K562 (cell line): ENCODE results near the gene WSCD2. TPM values are rescaled to one million over a fixed set of nuclear protein-coding genes. Genes with fewer than 3 reads are reported as not detected.
A peak's percentile ranks its signal among the peaks of the same experiment; 100 is the strongest.

Source experiments
- ATAC-seq: fragments of 200-7000 bp; cut with Tn5 transposase; 3 replicates; pipeline ENCODE4 v1.9.1; 2020; ENCODE audit warnings: moderate library complexity
- BruUV-seq: library from RNA; stranded (reverse); fragments of 400-500 nt; replicated peaks from 2 replicates; lab custom pipeline; 2021; lab: Mats Ljungman, UMichigan
- CTCF ChIA-PET: fragments of 300-600 bp; formaldehyde crosslinking; extraction: SDS; loops from one replicate; lab custom pipeline; 2021; ENCODE audit warnings: low intra/inter-chr PET ratio; lab: Yijun Ruan, JAX
- POLR2A ChIA-PET: fragments of 300-600, 350-650 bp; sonication (Branson Sonifier 250); formaldehyde crosslinking; extraction: SDS; loops from one replicate; lab custom pipeline; 2021; ENCODE audit warnings: antibody characterized with exemption, inconsistent platforms; lab: Yijun Ruan, JAX
- DNase-seq, 4 experiments: peaks; one replicate each; pipeline versions ENCODE4 v3.0.0 to v3.0.0-alpha.2; 2011 to 2018; ENCODE audit warnings: low spot score in 3 of 4, mixed read lengths in 3 of 4; ENCODE audit errors: extremely low read depth in 1 of 4
- FAIRE-seq: peaks from 2 replicates; lab custom pipeline; 2011; peaks lifted over from hg19 to GRCh38; lab: Jason Lieb, UNC
- H2AFZ ChIP-seq: 2 replicates; pipeline ENCODE4 v1.6.0; 2011; ENCODE audit warnings: low read depth, low read length, control low read depth, inconsistent platforms
- H3K27ac ChIP-seq: fragments of 200-600 bp; 3 replicates; pipeline ENCODE4 v1.8.0; 2011; ENCODE audit warnings: low read depth, mild to moderate bottlenecking, control low read depth, inconsistent platforms, low read length, moderate library complexity, mixed read lengths; ENCODE audit errors: extremely low read depth
- H3K27me3 ChIP-seq, 2 experiments: fragments of 300-600 bp in 1 of 2; 2 replicates in 1 of 2; 3 replicates in 1 of 2; pipeline versions ENCODE4 v1.6.0 to v1.8.0; 2011; ENCODE audit warnings: inconsistent platforms in 2 of 2, low read length in 2 of 2, mild to moderate bottlenecking in 1 of 2, mixed read lengths in 1 of 2, moderate library complexity in 1 of 2; ENCODE audit not compliant: control insufficient read depth in 2 of 2, insufficient read depth in 2 of 2
- H3K36me3 ChIP-seq: fragments of 300-600 bp; 3 replicates; pipeline ENCODE4 v1.8.0; 2011; ENCODE audit warnings: mild to moderate bottlenecking, low read length, inconsistent platforms; ENCODE audit not compliant: control insufficient read depth, insufficient read depth
- H3K4me1 ChIP-seq, 2 experiments: fragments of 200-600 bp in 1 of 2; replicated peaks in 1 of 2; 2 replicates in 1 of 2; 3 replicates in 1 of 2; pipeline versions ENCODE4 v1.5.1 to v1.8.0; 2011; ENCODE audit warnings: inconsistent platforms in 2 of 2, low read length in 2 of 2, mild to moderate bottlenecking in 1 of 2, mixed read lengths in 1 of 2, moderate library complexity in 1 of 2; ENCODE audit not compliant: control insufficient read depth in 2 of 2, insufficient read depth in 2 of 2
- H3K4me2 ChIP-seq: 2 replicates; pipeline ENCODE4 v1.6.1; 2011; ENCODE audit warnings: low read length, control low read depth, inconsistent platforms, mixed read lengths; ENCODE audit not compliant: insufficient read depth
- H3K4me3 ChIP-seq: fragments of 200-600 bp; sonication (generic), shearing (Covaris generic); 2 replicates; pipeline ENCODE4 v1.5.1; 2016; ENCODE audit warnings: control low read depth, inconsistent platforms
- H3K79me2 ChIP-seq: fragments of 200-600 bp; 3 replicates; pipeline ENCODE4 v1.8.0; 2011; ENCODE audit warnings: low read length, inconsistent platforms; ENCODE audit not compliant: control insufficient read depth, insufficient read depth
- H3K9ac ChIP-seq, 2 experiments: 2 replicates each; pipeline versions ENCODE4 v1.6.0 to v1.6.1; 2011; ENCODE audit warnings: low read depth in 2 of 2, low read length in 2 of 2, control low read depth in 1 of 2, inconsistent platforms in 1 of 2, mild to moderate bottlenecking in 1 of 2, mixed read lengths in 1 of 2; ENCODE audit not compliant: insufficient read depth in 1 of 2
- H3K9me1 ChIP-seq: one replicate; pipeline ENCODE4 v1.6.0; 2011; ENCODE audit warnings: inconsistent platforms, mild to moderate bottlenecking, low read length, moderate library complexity; ENCODE audit not compliant: control insufficient read depth, insufficient read depth
- H3K9me3 ChIP-seq: replicated peaks from 2 replicates; pipeline ENCODE4 v1.5.1; 2011; ENCODE audit warnings: low read depth, low read length, inconsistent platforms; ENCODE audit not compliant: control insufficient read depth, insufficient read depth
- H4K20me1 ChIP-seq: replicated peaks from 2 replicates; pipeline ENCODE4 v1.6.1; 2011; ENCODE audit warnings: low read length, inconsistent platforms, mixed read lengths; ENCODE audit not compliant: control insufficient read depth, insufficient read depth
- ARID1B ChIP-seq: fragments of 450-650 bp; IDR thresholded peaks from 2 replicates; pipeline ENCODE4 v1.6.1; 2016; ENCODE audit warnings: antibody characterized with exemption, mild to moderate bottlenecking, inconsistent platforms
- C11orf30 ChIP-seq: fragments of 450-650 bp; IDR thresholded peaks from 2 replicates; pipeline ENCODE4 v1.6.1; 2016; ENCODE audit warnings: low read depth, mild to moderate bottlenecking
- CBFA2T2 ChIP-seq: fragments of 450-650 bp; conservative IDR thresholded peaks from 2 replicates; pipeline ENCODE4 v1.6.1; 2017; ENCODE audit warnings: mild to moderate bottlenecking
- DPF2 ChIP-seq: fragments of 450-650 bp; IDR thresholded peaks from 2 replicates; pipeline ENCODE4 v1.6.1; 2016
- HNRNPLL ChIP-seq: fragments of 200-400 bp; formaldehyde crosslinking; IDR thresholded peaks from 2 replicates; pipeline ENCODE4 v1.6.1; 2017; ENCODE audit warnings: low read length, low read depth, mild to moderate bottlenecking; ENCODE audit not compliant: poor library complexity, severe bottlenecking
- KDM5B ChIP-seq: fragments of 200-600 bp; sonication (generic); IDR thresholded peaks from 2 replicates; pipeline ENCODE4 v1.6.1; 2012; ENCODE audit warnings: low read depth, mild to moderate bottlenecking, moderate library complexity, low read length, control low read depth, inconsistent platforms; ENCODE audit not compliant: insufficient replicate concordance
- MTA3 ChIP-seq: fragments of 450-650 bp; formaldehyde crosslinking; IDR thresholded peaks from 2 replicates; pipeline ENCODE4 v1.6.1; 2017; ENCODE audit warnings: mild to moderate bottlenecking, borderline replicate concordance
- WGBS: fragments of 100-300 bp; shearing (Covaris generic); methylation state at CpG from one replicate; pipeline ENCODE4 v1.1.6; 2016; ENCODE audit warnings: low coverage, mixed read lengths; ENCODE audit not compliant: insufficient coverage; ENCODE audit errors: missing lambda C conversion rate; 5-methylcytosine and 5-hydroxymethylcytosine counted together
- in situ Hi-C: fragments of 300-500 bp; cut with MboI; formaldehyde crosslinking; loops from 4 replicates; pipeline ENCODE4 v1.15.0; 2018; ENCODE audit warnings: inconsistent platforms, mixed read lengths
- intact Hi-C: fragments of 100-400 bp; cut with micrococcal nuclease; formaldehyde crosslinking; loops from 2 replicates; pipeline ENCODE4 v1.14.2; 2022
- polyA plus RNA-seq, 8 experiments: library from polyadenylated mRNA; depleted of rRNA in 4 of 8; stranded (reverse) in 5 of 8; unstranded in 3 of 8; fragments of >200 nt; fragmentation: Nextera tagmentation in 2 of 8; fragmentation: Illumina TruSeq in 1 of 8; extraction: Ambion mirVana in 2 of 8; extraction: Trizol in 1 of 8; gene quantifications; 2 replicates each; pipeline versions ENCODE4 v1.2.1 to v1.2.3, GENCODE V29; 2011 to 2014; ENCODE audit warnings: inconsistent platforms in 1 of 8, missing spikeins in 1 of 8
- total RNA-seq, 7 experiments: library from RNA; depleted of rRNA in 6 of 7; stranded (reverse); fragments of >200 nt in 6 of 7; fragmentation: Illumina TruSeq in 2 of 7; extraction: Trizol in 2 of 7; gene quantifications; 2 replicates each; pipeline versions ENCODE4 v1.2.1 to v1.2.3, GENCODE V29; 2011 to 2021; ENCODE audit warnings: low replicate concordance in 1 of 7
- TF ChIP-seq, protein P1 (sequence below): IDR thresholded peaks from 3 replicates; pipeline ENCODE4 v1.6.1; 2011; ENCODE audit warnings: borderline replicate concordance, mild to moderate bottlenecking, moderate library complexity; ENCODE audit not compliant: insufficient read length; ENCODE audit errors: extremely low read depth
- TF ChIP-seq, protein P2 (sequence below), 2 experiments: fragments of 450-650 bp in 1 of 2; sonication (generic) in 1 of 2; formaldehyde crosslinking; conservative IDR thresholded peaks; 2 replicates each; pipeline versions ENCODE4 v1.4.0 to v1.8.1; 2020 to 2022; ENCODE audit warnings: mild to moderate bottlenecking in 1 of 2, missing genetic modification reagents in 1 of 2
- TF ChIP-seq, protein P3 (sequence below): fragments of 200-800 bp; sonication (Bioruptor generic); IDR thresholded peaks from 2 replicates; pipeline ENCODE4 v1.6.1; 2017; ENCODE audit warnings: missing genetic modification characterization, missing compliant biosample characterization
- TF ChIP-seq, protein P4 (sequence below): fragments of 450-650 bp; formaldehyde crosslinking; IDR thresholded peaks from 2 replicates; pipeline ENCODE4 v1.4.0; 2022; ENCODE audit warnings: missing genetic modification characterization

Gene WSCD2
- total and polyA plus RNA-seq, 9 of the 15 experiments (the other 6 are each of a cell fraction or from before 2014, with no cell fraction given), result 0.72 to 14.1 (median 4.0) TPM

- TF ChIP-seq ARID1B, result no peak
- TF ChIP-seq, protein P1, sequence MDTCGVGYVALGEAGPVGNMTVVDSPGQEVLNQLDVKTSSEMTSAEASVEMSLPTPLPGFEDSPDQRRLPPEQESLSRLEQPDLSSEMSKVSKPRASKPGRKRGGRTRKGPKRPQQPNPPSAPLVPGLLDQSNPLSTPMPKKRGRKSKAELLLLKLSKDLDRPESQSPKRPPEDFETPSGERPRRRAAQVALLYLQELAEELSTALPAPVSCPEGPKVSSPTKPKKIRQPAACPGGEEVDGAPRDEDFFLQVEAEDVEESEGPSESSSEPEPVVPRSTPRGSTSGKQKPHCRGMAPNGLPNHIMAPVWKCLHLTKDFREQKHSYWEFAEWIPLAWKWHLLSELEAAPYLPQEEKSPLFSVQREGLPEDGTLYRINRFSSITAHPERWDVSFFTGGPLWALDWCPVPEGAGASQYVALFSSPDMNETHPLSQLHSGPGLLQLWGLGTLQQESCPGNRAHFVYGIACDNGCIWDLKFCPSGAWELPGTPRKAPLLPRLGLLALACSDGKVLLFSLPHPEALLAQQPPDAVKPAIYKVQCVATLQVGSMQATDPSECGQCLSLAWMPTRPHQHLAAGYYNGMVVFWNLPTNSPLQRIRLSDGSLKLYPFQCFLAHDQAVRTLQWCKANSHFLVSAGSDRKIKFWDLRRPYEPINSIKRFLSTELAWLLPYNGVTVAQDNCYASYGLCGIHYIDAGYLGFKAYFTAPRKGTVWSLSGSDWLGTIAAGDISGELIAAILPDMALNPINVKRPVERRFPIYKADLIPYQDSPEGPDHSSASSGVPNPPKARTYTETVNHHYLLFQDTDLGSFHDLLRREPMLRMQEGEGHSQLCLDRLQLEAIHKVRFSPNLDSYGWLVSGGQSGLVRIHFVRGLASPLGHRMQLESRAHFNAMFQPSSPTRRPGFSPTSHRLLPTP, result no peak
- peak; percentile 74 for TF ChIP-seq C11orf30
Observed at GRCh38 chr12:108104657-108105056, 24.4 kb upstream of the WSCD2 start (continued).

GRCh38 chr12:108106599-108106998 is 22.5 kb upstream of the WSCD2 start:
- H3K4me2 ChIP-seq, result peak overlapping the region; percentile 34; the same call in 1 of the 2 replicates
- peaks cover 13 to 30% of the 10 kb centered on the region in 2 experiments; a peak in 4 of 5 replicates for H3K4me1 ChIP-seq
- no peaks in the 10 kb centered on the region for H3K9me1 ChIP-seq
- H4K20me1 ChIP-seq, result no peaks in the 10 kb centered on the region
- no peaks in the 10 kb centered on the region for H3K36me3 ChIP-seq
- H3K27ac ChIP-seq, result no peak overlapping the region
- ATAC-seq (peak; percentile 49), FAIRE-seq (no peak), DNase-seq (peak in 1 of 4 experiments; percentile 58)
- no TSS peak for BruUV-seq
- CTCF ChIA-PET, result no interaction called here
- H3K4me3 ChIP-seq, result no peak overlapping the region
- H3K79me2 ChIP-seq, result no peaks in the 10 kb centered on the region
- H3K27me3 ChIP-seq, result no peaks in the 10 kb centered on the region
- H2AFZ ChIP-seq, result no peak overlapping the region
- 8% methylated on average over 1 of the region's 1 CpG for WGBS
- H3K9me3 ChIP-seq, result 0 out of 2 replicates have a peak, but pooled peaks cover 2% of the 10 kb centered on the region
- POLR2A ChIA-PET, result interaction anchor here (0.6 kb wide), 2 partner anchors 11 to 68 kb away, joined by 3 to 5 read pairs; no protein-coding TSS in a partner anchor
- intact Hi-C loops, result no loop called here
- H3K9ac ChIP-seq, result peak overlapping the region in 1 of 2 experiments; percentile 35; a peak in 1 of 4 replicates
- in situ Hi-C loops, result no loop called here
- TF ChIP-seq DPF2 (peak; percentile 47), HNRNPLL (no peak), KDM5B (no peak), MTA3 (no peak), CBFA2T2 (0 out of 2 replicates have a peak, but pooled peaks have one; percentile 20)
- TF ChIP-seq, protein P2, sequence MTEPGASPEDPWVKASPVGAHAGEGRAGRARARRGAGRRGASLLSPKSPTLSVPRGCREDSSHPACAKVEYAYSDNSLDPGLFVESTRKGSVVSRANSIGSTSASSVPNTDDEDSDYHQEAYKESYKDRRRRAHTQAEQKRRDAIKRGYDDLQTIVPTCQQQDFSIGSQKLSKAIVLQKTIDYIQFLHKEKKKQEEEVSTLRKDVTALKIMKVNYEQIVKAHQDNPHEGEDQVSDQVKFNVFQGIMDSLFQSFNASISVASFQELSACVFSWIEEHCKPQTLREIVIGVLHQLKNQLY (CRISPR knock-in tag; conservative IDR thresholded peaks at IDR 0.05), result no peak
- TF ChIP-seq, protein P3, sequence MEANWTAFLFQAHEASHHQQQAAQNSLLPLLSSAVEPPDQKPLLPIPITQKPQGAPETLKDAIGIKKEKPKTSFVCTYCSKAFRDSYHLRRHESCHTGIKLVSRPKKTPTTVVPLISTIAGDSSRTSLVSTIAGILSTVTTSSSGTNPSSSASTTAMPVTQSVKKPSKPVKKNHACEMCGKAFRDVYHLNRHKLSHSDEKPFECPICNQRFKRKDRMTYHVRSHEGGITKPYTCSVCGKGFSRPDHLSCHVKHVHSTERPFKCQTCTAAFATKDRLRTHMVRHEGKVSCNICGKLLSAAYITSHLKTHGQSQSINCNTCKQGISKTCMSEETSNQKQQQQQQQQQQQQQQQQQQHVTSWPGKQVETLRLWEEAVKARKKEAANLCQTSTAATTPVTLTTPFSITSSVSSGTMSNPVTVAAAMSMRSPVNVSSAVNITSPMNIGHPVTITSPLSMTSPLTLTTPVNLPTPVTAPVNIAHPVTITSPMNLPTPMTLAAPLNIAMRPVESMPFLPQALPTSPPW, result no peak
- TF ChIP-seq, protein P4, sequence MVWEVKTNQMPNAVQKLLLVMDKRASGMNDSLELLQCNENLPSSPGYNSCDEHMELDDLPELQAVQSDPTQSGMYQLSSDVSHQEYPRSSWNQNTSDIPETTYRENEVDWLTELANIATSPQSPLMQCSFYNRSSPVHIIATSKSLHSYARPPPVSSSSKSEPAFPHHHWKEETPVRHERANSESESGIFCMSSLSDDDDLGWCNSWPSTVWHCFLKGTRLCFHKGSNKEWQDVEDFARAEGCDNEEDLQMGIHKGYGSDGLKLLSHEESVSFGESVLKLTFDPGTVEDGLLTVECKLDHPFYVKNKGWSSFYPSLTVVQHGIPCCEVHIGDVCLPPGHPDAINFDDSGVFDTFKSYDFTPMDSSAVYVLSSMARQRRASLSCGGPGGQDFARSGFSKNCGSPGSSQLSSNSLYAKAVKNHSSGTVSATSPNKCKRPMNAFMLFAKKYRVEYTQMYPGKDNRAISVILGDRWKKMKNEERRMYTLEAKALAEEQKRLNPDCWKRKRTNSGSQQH (CRISPR knock-in tag), result no peak
